Fibroblast of gingiva (primary cell): Measurements from ENCODE around the gene NEU3.
"Not testable (repeated sequence)": the region's sequence is repeated elsewhere in the genome, so short reads cannot be mapped to it uniquely, and the experiment has no call there.

Source experiments
- DNase-seq: peaks from one replicate; pipeline ENCODE4 v3.0.0-alpha.2; 2011; ENCODE audit warnings: low read depth

NEU3 gene

DNA sequence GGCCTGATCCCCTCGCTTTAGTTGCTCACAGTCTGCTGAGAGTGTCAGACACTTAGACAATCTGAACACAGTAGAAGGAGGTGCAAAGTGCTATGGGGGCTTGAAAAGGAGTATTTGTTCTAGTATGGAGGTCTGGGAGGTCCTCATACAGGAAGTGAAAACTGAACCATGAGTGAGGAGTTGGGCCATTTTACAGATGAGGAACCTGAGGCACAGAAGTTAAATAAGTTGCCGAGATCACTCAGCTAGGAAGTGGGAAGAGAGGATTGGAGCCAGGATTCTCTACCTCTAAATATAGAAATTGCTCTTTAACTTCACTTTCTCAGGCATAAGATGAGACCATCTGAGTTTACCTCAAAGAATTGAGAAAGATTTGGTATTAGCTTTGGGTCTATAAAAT is 4.0 kb upstream of the NEU3 start:
- no peak for DNase-seq

- DNase-seq = no peak
Observed at GRCh38 chr11:74989260-74989638, 516 bp downstream of the NEU3 start.

DNA sequence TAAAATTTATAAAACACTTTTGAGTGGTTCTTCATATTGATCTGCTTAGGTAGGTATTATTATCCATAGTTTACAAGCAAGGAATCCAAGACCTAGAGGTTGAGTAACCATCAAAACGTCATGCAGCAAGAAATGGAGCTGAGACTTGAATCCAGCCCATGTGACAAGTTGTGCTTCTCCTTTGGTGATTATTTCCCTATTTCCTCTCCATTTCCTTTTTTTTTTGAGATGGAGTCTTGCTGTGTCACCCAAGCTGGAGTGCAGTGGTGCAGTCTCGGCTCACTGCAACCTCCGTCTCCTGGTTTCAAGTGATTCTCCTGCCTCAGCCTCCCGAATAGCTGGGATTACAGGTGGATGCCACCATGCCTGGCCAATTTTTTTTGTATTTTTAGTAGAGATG is 1.4 kb downstream of the NEU3 start:
- not testable (repeated sequence) for DNase-seq

DNA sequence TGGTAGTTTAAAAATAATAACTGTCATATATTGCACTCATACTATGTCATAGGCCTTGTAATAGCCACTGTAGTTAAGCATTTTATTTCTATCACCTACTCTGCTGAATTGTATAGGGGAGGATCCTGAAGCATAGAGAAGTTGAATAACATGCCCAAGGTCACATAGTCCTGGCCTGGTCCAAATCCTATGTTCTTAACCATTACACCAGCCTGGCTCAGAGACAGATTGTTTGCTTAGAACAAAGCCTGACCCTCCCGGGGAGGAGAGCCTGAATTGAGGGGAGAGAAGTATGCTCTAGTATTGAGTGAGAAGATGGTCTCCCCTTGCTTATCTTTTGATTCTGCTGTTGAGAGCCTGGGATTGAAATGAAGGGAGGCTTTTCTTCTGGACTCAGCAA is 2.2 kb downstream of the NEU3 start:
- no peak for DNase-seq

- no peak for DNase-seq
Observed at GRCh38 chr11:74992852-74993251, 4.1 kb downstream of the NEU3 start.

DNA sequence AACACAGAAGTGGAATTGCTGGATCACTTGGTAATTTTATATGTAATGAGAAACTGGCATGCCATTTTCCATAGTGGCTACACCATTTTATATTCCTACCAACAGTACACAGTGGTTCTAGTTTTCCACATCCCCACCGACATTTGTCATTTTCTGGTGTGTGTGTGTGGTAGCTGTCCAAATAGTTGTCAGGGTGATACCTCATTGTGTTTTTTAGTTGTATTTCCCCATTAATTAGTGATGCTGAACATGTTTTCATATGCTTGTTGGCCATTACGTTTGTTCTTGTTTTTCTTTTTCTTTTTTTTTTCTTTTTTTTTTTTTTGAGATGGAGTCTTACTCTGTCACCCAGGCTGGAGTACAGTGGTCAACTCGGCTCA is 12.2 kb downstream of the NEU3 start:
- no peak for DNase-seq

GRCh38 chr11:75001686-75002085 is 13.0 kb downstream of the NEU3 start:
- DNase-seq = no peak

DNA sequence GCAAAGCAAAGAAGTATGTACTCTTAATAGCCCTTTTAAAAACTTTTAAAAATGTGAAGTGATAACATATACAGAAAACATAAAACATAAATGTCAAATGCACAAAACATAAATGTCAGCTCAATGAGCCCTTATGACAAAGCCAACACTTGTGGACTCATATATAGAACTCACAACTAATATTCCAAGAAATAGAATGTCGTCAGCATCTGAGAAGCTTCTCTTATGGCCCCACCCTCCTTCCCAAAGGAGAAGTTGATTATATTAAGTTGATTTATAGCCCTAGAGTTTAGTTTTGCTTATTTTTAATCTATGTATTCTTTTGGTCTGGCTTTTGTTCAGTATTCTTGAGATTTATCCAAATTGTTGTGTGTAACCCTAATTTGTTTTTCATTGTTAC is 13.8 kb downstream of the NEU3 start:
- no peak for DNase-seq

- DNase-seq = no peak
Observed at GRCh38 chr11:75004215-75004614, 15.5 kb downstream of the NEU3 start.

DNA sequence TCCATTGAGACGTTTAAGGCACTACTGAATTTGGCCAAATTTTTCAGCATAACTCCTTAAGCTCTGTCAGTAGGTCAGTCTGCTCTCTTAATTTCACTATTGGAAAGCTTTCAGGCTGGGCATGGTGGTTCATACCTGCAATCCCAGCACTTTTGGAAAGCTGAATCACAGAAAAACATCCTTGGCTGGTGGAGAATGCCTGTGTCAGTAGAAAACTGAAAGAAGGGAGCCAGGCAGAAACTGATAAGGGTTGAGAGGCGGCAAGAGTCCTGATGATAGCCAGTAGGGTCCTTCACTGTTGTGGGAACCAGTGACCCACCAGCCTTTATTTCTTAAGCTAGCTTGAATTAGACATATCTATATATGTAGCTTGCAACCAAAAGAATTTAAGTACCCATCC is 22.6 kb downstream of the NEU3 start:
- no peak for DNase-seq

GRCh38 chr11:75011872-75012271 is 23.1 kb downstream of the NEU3 start:
- DNase-seq = no peak

- DNase-seq = no peak
Observed at GRCh38 chr11:75013051-75013450, 24.3 kb downstream of the NEU3 start.

DNA sequence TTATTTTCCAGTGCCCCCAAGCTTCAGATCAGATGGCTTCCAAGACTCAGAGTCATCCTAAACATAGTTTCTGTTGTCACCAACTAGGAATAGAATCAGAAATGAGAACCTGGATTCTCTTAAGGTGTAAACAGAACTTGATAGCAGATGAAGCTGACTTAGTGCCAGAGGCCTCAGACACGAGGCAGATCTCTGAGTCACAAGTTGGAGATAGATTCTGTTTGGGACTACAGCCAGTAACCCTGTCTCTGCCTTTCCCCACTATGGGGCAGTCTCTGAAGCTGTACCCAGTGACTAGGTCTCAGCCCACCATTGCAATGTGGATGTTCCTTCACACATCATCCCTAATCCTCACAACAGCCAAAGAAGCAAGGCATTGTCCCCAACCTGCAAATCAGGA is 25.4 kb downstream of the NEU3 start:
- DNase-seq = peak; percentile 91

- not testable (repeated sequence) for DNase-seq
Observed at GRCh38 chr11:75019200-75019599, 30.5 kb downstream of the NEU3 start.

DNA sequence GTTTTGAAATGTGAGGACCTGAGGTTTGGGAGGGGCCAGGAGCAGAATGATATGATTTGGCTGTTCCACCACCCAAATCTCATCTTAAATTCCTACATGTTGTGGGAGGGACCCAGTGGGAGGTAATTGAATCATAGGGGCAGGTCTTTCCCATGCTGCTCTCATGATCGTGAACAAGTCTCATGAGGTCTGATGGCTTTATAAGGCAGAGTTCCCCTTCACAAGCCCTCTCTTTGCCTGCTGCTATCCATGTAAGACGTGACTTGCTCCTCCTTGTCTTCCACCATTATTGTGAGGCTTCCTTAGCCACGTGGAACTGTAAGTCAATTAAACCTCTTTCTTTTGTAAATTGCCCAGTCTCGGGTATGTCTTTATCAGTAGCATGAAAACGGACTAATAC is 31.6 kb downstream of the NEU3 start:
- not testable (repeated sequence) for DNase-seq

GRCh38 chr11:75022296-75022695 is 33.6 kb downstream of the NEU3 start:
- DNase-seq = no peak

- DNase-seq = peak; percentile 77
Observed at GRCh38 chr11:75022759-75023396, 34.1 kb downstream of the NEU3 start.

DNA sequence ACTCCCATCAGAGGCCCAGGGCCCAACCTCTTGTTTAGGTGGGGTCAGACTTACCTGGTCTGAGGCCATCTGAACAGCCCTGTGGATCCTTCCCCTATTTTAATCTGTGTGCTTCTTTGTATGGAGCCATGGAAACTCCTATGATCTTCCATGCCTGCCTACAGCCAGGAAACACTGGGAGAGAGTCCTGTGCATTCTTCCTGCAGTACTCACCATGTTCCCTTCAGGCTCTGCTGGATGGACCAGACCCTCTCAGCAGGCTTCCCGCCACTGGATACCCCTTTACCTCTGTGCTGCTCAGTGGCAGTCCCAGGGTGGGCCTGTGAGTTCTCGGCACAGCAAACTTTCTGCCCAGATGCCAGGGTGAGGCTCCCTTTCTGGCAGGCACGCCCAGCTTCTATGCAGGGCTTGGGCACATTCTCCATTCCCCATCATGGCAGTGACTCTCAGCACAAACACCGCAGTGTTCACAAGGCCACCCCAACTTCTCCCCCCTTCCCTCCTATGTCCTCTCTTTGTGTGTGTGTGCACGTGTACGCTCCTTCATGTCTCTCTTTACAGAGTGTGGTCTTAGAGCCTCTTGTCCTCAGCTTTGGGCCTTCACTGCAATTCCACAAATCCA is 34.8 kb downstream of the NEU3 start:
- DNase-seq = no peak

- DNase-seq = no peak
Observed at GRCh38 chr11:75024068-75024449, 35.3 kb downstream of the NEU3 start.

GRCh38 chr11:75024764-75025211 is 36.1 kb downstream of the NEU3 start:
- no peak for DNase-seq

GRCh38 chr11:75025561-75025960 is 36.8 kb downstream of the NEU3 start:
- no peak for DNase-seq

GRCh38 chr11:75028321-75028720 is 39.6 kb downstream of the NEU3 start:
- peak; percentile 55 for DNase-seq

DNA sequence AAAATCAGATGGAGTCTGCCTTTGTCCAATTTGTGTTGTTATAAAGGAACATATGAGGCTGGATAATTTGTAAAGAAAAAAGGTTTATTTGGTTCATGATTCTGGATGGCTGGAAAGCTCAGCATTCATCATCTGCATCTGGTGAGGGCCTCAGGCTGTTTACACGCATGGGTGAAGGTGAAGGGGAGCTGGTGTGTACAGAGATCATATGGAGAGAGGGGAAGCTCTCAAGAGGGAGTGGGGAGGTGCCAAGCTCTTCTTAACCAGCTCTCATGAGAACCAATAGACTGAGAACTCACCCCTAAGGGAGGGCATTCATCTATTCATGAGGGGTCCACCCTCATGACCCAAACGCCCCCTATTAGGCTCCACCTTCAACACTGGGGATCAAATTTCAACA is 40.0 kb downstream of the NEU3 start:
- DNase-seq = no peak
